Cardiac fibroblast (primary cell): Measurements from ENCODE around the gene DMAC2.

ENCODE experiments used
- DNase-seq, 2 donors: peaks; one replicate each; pipeline versions ENCODE4 v3.0.0 to v3.0.0-alpha.2; 2010; ENCODE audit warnings: low read depth in 2 of 2
- H3K4me3 ChIP-seq, 2 donors: replicated peaks in 1 of 2; 1 replicate in 1 of 2; 2 replicates in 1 of 2; pipeline ENCODE4 v1.5.1; 2011; ENCODE audit warnings: low read depth in 2 of 2, low read length in 2 of 2, mild to moderate bottlenecking in 2 of 2, moderate library complexity in 1 of 2
- TF ChIP-seq, protein P1 (sequence below): IDR thresholded peaks from one replicate; pipeline ENCODE4 v1.5.1; 2011; ENCODE audit warnings: low read depth, mild to moderate bottlenecking, low read length, inconsistent platforms

Gene DMAC2

DNA sequence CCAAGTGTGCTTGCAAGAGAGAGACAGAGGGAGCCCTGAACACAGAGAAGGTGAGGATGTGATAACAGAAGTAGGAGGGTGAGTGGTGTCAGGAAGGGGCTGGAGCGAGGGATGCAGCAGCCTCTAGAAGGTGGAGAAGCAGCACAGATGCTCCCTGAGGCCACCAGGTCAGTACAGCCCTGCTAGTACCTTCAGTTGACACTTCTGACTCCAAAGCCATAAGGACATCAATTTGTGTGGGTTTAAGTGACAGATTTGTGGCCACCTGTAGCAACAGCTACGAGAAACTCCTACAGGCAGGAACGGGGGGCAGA is 10.1 kb upstream of the DMAC2 start:
- no peak overlapping the region for H3K4me3 ChIP-seq
- TF ChIP-seq, protein P1, sequence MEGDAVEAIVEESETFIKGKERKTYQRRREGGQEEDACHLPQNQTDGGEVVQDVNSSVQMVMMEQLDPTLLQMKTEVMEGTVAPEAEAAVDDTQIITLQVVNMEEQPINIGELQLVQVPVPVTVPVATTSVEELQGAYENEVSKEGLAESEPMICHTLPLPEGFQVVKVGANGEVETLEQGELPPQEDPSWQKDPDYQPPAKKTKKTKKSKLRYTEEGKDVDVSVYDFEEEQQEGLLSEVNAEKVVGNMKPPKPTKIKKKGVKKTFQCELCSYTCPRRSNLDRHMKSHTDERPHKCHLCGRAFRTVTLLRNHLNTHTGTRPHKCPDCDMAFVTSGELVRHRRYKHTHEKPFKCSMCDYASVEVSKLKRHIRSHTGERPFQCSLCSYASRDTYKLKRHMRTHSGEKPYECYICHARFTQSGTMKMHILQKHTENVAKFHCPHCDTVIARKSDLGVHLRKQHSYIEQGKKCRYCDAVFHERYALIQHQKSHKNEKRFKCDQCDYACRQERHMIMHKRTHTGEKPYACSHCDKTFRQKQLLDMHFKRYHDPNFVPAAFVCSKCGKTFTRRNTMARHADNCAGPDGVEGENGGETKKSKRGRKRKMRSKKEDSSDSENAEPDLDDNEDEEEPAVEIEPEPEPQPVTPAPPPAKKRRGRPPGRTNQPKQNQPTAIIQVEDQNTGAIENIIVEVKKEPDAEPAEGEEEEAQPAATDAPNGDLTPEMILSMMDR = no peak
- DNase-seq = no peak

- peak; percentile 75 to 83 for DNase-seq
- TF ChIP-seq, protein P1 = peak; percentile 99
- peak overlapping the region; percentile 11 to 26 for H3K4me3 ChIP-seq
Measured at GRCh38 chr19:41449079-41449864, 9.6 kb upstream of the DMAC2 start.

GRCh38 chr19:41447732-41448332 is 8.1 kb upstream of the DMAC2 start:
- no peak overlapping the region for H3K4me3 ChIP-seq
- TF ChIP-seq, protein P1 = peak; percentile 5
- no peak for DNase-seq

- TF ChIP-seq, protein P1 = no peak
- DNase-seq = no peak
- no peak overlapping the region for H3K4me3 ChIP-seq
Measured at GRCh38 chr19:41445575-41445974, 5.9 kb upstream of the DMAC2 start.

DNA sequence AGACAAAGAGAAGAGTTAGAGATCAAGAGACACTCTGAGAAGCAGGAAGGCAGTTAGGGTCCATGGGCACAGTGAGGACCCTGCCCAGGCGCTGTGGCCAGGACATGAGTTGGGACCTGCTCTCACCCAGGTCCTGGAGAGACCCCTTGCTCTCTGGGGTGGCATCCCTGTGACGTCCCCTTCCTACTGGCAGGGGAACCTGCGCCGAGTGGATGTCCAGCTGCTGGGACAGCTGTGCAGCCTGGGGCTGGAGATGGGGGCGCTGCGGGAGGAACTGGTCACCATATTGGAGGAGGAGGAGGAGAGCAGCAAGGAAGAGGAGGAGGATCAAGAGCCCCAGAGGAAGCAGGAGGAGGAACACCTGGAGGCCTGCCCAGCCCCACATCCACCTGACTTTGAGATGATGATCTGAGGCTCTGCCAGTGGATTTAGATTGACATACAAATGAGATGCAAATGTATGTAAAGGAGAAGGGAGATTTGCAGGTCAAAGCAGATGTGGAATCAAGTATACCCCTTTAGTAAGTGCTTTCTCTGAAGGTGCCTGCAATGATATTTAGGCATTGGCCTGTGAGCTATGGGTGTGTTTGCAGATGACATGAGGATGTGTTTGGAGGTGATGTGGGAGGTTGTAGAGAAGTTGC is 4.2 kb upstream of the DMAC2 start:
- TF ChIP-seq, protein P1 = no peak
- DNase-seq = no peak
- H3K4me3 ChIP-seq = no peak overlapping the region

DNA sequence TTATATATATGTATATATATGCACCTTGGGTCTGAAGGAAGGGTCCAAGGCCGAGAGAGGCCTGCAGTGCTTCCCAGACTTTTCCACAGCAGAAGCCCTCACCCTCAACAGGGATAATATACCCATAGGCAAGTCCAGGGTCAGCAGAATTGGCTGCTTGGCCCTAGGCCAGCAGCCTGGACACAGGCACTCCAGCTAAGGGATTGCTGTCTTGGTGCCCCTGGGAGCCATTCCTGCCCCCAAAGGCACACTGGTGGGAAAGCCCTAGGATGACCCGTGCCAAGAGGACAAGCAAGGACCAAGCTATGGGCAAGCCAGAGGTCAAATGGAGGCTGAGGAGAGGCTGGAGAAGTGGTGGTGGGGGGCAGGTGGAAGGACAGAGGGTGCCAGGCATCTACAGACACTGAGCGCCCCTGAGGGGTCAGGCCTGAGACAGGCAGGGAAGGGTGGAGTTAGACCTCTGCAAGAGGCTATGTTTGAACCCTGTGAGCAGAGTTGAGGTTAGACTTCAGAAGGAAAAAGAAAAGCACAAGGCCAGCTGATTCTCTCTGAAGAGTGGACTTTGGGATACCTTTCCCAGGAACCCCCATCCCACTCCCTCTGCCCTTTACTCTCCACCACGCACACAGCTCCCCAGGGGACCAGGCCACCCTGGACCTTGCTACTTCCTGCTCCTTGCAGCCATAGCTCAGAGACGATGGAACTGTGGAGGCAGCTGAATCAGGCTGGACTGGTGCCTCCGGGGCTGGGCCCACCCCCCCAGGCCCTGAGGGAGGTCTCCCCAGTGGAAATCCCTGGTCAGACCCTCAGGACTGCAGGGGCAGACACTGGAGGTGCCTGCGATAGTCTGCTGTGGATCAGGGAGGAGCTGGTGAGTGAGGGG is 3.0 kb upstream of the DMAC2 start, which contains the start of gene ERICH4:
Gene ERICH4 (plus strand): TSS at position 684 of the 883 bp plus-strand sequence. CDS start 14 bp downstream, at position 698.
- DNase-seq = no peak
- TF ChIP-seq, protein P1 = no peak
- no peak within 1 kb of the TSS for H3K4me3 ChIP-seq
